Parathyroid adenoma (tissue), 2 donors: ENCODE measurements around the gene CIDEB.

Source experiments
- H2AFZ ChIP-seq: fragments of 300-600 bp; sonication (generic); one replicate; pipeline ENCODE4 v1.7.0; 2017; ENCODE audit warnings: antibody characterized with exemption, mild to moderate bottlenecking
- H3K27ac ChIP-seq: fragments of 300-600 bp; sonication (generic); one replicate; pipeline ENCODE4 v1.7.0; 2017
- H3K27me3 ChIP-seq: fragments of 300-600 bp; sonication (generic); one replicate; pipeline ENCODE4 v1.7.0; 2017; ENCODE audit warnings: low read length; ENCODE audit not compliant: control insufficient read depth, insufficient read depth
- H3K36me3 ChIP-seq: fragments of 300-600 bp; sonication (generic); one replicate; pipeline ENCODE4 v1.7.0; 2017; ENCODE audit warnings: low read length; ENCODE audit not compliant: control insufficient read depth, insufficient read depth
- H3K4me1 ChIP-seq: fragments of 300-600 bp; sonication (generic); one replicate; pipeline ENCODE4 v1.7.0; 2017; ENCODE audit warnings: control low read depth
- H3K4me2 ChIP-seq: fragments of 300-600 bp; sonication (generic); one replicate; pipeline ENCODE4 v1.7.0; 2017; ENCODE audit warnings: low read length
- H3K4me3 ChIP-seq: fragments of 300-600 bp; sonication (generic); one replicate; pipeline ENCODE4 v1.7.0; 2017; ENCODE audit warnings: low read depth, low read length
- H3K79me2 ChIP-seq: fragments of 300-600 bp; sonication (generic); one replicate; pipeline ENCODE4 v1.7.0; 2017; ENCODE audit warnings: control low read depth
- H3K9ac ChIP-seq: fragments of 300-600 bp; sonication (generic); one replicate; pipeline ENCODE4 v1.7.0; 2017; ENCODE audit warnings: mild to moderate bottlenecking
- H3K9me3 ChIP-seq: fragments of 300-600 bp; sonication (generic); one replicate; pipeline ENCODE4 v1.7.0; 2017; ENCODE audit warnings: low read length; ENCODE audit not compliant: control insufficient read depth
- CTCF ChIP-seq: fragments of 300-600 bp; sonication (generic); IDR thresholded peaks from one replicate; pipeline ENCODE4 v1.7.0; 2017; ENCODE audit warnings: antibody characterized with exemption, mild to moderate bottlenecking
- donor health status: primary hyperparathyroidism.

The CIDEB gene

GRCh38 chr14:24342889-24343288, 35.1 kb upstream of the CIDEB start:
- no peak overlapping the region for H3K4me2 ChIP-seq

GRCh38 chr14:24340606-24341005, 32.8 kb upstream of the CIDEB start:
- Histone ChIP-seq H3K79me2 (no peaks in the 10 kb centered on the region), H3K9me3 (no peaks in the 10 kb centered on the region), H3K4me1 (no peaks in the 10 kb centered on the region), H3K4me3 (no peak overlapping the region), H2AFZ (no peak overlapping the region), H3K4me2 (no peak overlapping the region), H3K27me3 (no peaks in the 10 kb centered on the region), H3K9ac (no peak overlapping the region), H3K27ac (no peak overlapping the region), H3K36me3 (no peaks in the 10 kb centered on the region)
- no peak for TF ChIP-seq CTCF

More at GRCh38 chr14:24342889-24343288, 35.1 kb upstream of the CIDEB start:
- Histone ChIP-seq H3K4me1 (no peaks in the 10 kb centered on the region), H3K36me3 (no peaks in the 10 kb centered on the region), H3K9me3 (no peaks in the 10 kb centered on the region), H2AFZ (no peak overlapping the region), H3K27ac (no peak overlapping the region), H3K27me3 (no peaks in the 10 kb centered on the region), H3K9ac (no peak overlapping the region), H3K4me3 (no peak overlapping the region), H3K79me2 (no peaks in the 10 kb centered on the region)
- TF ChIP-seq CTCF: no peak

- no peak within 1 kb of the TSS for H3K9ac ChIP-seq
- peak within 1 kb of the TSS; percentile 42 for H3K4me2 ChIP-seq
- peak within 1 kb of the TSS; percentile 13 for H3K4me3 ChIP-seq
- no peaks in the 10 kb centered on the region for H3K9me3 ChIP-seq
- H3K4me1 ChIP-seq: peaks cover 2% of the 10 kb centered on the region
- TF ChIP-seq CTCF: no peak
- peak within 1 kb of the TSS; percentile 70 for H2AFZ ChIP-seq
- no peaks in the 10 kb centered on the region for H3K27me3 ChIP-seq
- H3K79me2 ChIP-seq: no peaks in the 10 kb centered on the region
- no peaks in the 10 kb centered on the region for H3K36me3 ChIP-seq
- peak within 1 kb of the TSS; percentile 7 for H3K27ac ChIP-seq
These were observed 31.7 kb upstream of the CIDEB start, which contains the start of gene RIPK3 for GRCh38 chr14:24339284-24340151. RIPK3 (minus strand) TSS chr14:24339991; CDS start chr14:24339826, 165 bp downstream.

- no peak for TF ChIP-seq CTCF
- H2AFZ ChIP-seq: no peak overlapping the region
- H3K36me3 ChIP-seq: no peaks in the 10 kb centered on the region
- H3K4me2 ChIP-seq: peak overlapping the region; percentile 42
- no peaks in the 10 kb centered on the region for H3K9me3 ChIP-seq
- H3K27ac ChIP-seq: no peak overlapping the region
- H3K4me3 ChIP-seq: no peak overlapping the region
- H3K79me2 ChIP-seq: no peaks in the 10 kb centered on the region
- no peak overlapping the region for H3K9ac ChIP-seq
- H3K27me3 ChIP-seq: no peaks in the 10 kb centered on the region
- peaks cover 3% of the 10 kb centered on the region for H3K4me1 ChIP-seq
These were observed 31.1 kb upstream of the CIDEB start for GRCh38 chr14:24338843-24339242.

- H3K27me3 ChIP-seq: no peaks in the 10 kb centered on the region
These were observed 30.0 kb upstream of the CIDEB start for GRCh38 chr14:24337824-24338175.

More at GRCh38 chr14:24337824-24338175, 30.0 kb upstream of the CIDEB start:
- TF ChIP-seq CTCF: no peak
- Histone ChIP-seq H3K27ac (no peak overlapping the region), H3K9me3 (no peaks in the 10 kb centered on the region), H3K79me2 (no peaks in the 10 kb centered on the region), H3K9ac (no peak overlapping the region), H3K36me3 (no peaks in the 10 kb centered on the region), H3K4me1 (peaks cover 3% of the 10 kb centered on the region), H3K4me2 (no peak overlapping the region), H2AFZ (no peak overlapping the region), H3K4me3 (no peak overlapping the region)
